ENCODE data around the gene ITPRID2.

The ITPRID2 gene

GRCh38 chr2:181937473-181937872 is 45.9 kb downstream of the ITPRID2 start:
- Histone ChIP-seq H3K36me3 (ENCODE audit: control insufficient read depth, insufficient read depth, low read length) (no peaks in the 10 kb centered on the region), H3K4me3 (ENCODE audit: low read depth, low read length) (no peak overlapping the region), H3K27me3 (ENCODE audit: control insufficient read depth, insufficient read depth, low read length) (no peaks in the 10 kb centered on the region), H3K9ac (ENCODE audit: low read depth, low read length) (no peak overlapping the region), H3K9me3 (ENCODE audit: control insufficient read depth, insufficient read depth, low read length) (no peaks in the 10 kb centered on the region), H3K4me1 (ENCODE audit: control insufficient read depth, insufficient read depth, low read length) (no peaks in the 10 kb centered on the region)

- H3K4me3 ChIP-seq (ENCODE audit: low read depth, low read length): no peak overlapping the region
- H3K4me1 ChIP-seq (ENCODE audit: control insufficient read depth, insufficient read depth, low read length): no peaks in the 10 kb centered on the region
- no peak overlapping the region for H3K9ac ChIP-seq (ENCODE audit: low read depth, low read length)
- H3K27me3 ChIP-seq (ENCODE audit: control insufficient read depth, insufficient read depth, low read length): no peaks in the 10 kb centered on the region
- H3K9me3 ChIP-seq (ENCODE audit: control insufficient read depth, insufficient read depth, low read length): no peaks in the 10 kb centered on the region
- H3K36me3 ChIP-seq (ENCODE audit: control insufficient read depth, insufficient read depth, low read length): no peaks in the 10 kb centered on the region
Measured at GRCh38 chr2:181943411-181944124, 52.0 kb downstream of the ITPRID2 start.

GRCh38 chr2:181944164-181944913 is 52.8 kb downstream of the ITPRID2 start:
- no peaks in the 10 kb centered on the region for H3K27me3 ChIP-seq (ENCODE audit: control insufficient read depth, insufficient read depth, low read length)
- no peaks in the 10 kb centered on the region for H3K36me3 ChIP-seq (ENCODE audit: control insufficient read depth, insufficient read depth, low read length)
- no peaks in the 10 kb centered on the region for H3K9me3 ChIP-seq (ENCODE audit: control insufficient read depth, insufficient read depth, low read length)
- H3K9ac ChIP-seq (ENCODE audit: low read depth, low read length): no peak overlapping the region
- no peak overlapping the region for H3K4me3 ChIP-seq (ENCODE audit: low read depth, low read length)
- H3K4me1 ChIP-seq (ENCODE audit: control insufficient read depth, insufficient read depth, low read length): no peaks in the 10 kb centered on the region

GRCh38 chr2:181944914-181945291 is 53.4 kb downstream of the ITPRID2 start:
- H3K4me3 ChIP-seq (ENCODE audit: low read depth, low read length): no peak overlapping the region
- no peaks in the 10 kb centered on the region for H3K27me3 ChIP-seq (ENCODE audit: control insufficient read depth, insufficient read depth, low read length)
- no peaks in the 10 kb centered on the region for H3K36me3 ChIP-seq (ENCODE audit: control insufficient read depth, insufficient read depth, low read length)
- no peak overlapping the region for H3K9ac ChIP-seq (ENCODE audit: low read depth, low read length)
- H3K9me3 ChIP-seq (ENCODE audit: control insufficient read depth, insufficient read depth, low read length): no peaks in the 10 kb centered on the region
- no peaks in the 10 kb centered on the region for H3K4me1 ChIP-seq (ENCODE audit: control insufficient read depth, insufficient read depth, low read length)

GRCh38 chr2:181946444-181947127 is 55.1 kb downstream of the ITPRID2 start:
- Histone ChIP-seq H3K9ac (ENCODE audit: low read depth, low read length) (no peak overlapping the region), H3K9me3 (ENCODE audit: control insufficient read depth, insufficient read depth, low read length) (no peaks in the 10 kb centered on the region), H3K4me1 (ENCODE audit: control insufficient read depth, insufficient read depth, low read length) (no peaks in the 10 kb centered on the region), H3K4me3 (ENCODE audit: low read depth, low read length) (no peak overlapping the region), H3K36me3 (ENCODE audit: control insufficient read depth, insufficient read depth, low read length) (no peaks in the 10 kb centered on the region), H3K27me3 (ENCODE audit: control insufficient read depth, insufficient read depth, low read length) (no peaks in the 10 kb centered on the region)

- H3K9me3 ChIP-seq (ENCODE audit: control insufficient read depth, insufficient read depth, low read length): no peaks in the 10 kb centered on the region
- H3K4me3 ChIP-seq (ENCODE audit: low read depth, low read length): no peak overlapping the region
- no peaks in the 10 kb centered on the region for H3K27me3 ChIP-seq (ENCODE audit: control insufficient read depth, insufficient read depth, low read length)
- no peaks in the 10 kb centered on the region for H3K4me1 ChIP-seq (ENCODE audit: control insufficient read depth, insufficient read depth, low read length)
- no peaks in the 10 kb centered on the region for H3K36me3 ChIP-seq (ENCODE audit: control insufficient read depth, insufficient read depth, low read length)
- no peak overlapping the region for H3K9ac ChIP-seq (ENCODE audit: low read depth, low read length)
Measured at GRCh38 chr2:181947273-181947672, 55.7 kb downstream of the ITPRID2 start.

GRCh38 chr2:181948227-181948626 is 56.7 kb downstream of the ITPRID2 start:
- Histone ChIP-seq H3K4me3 (ENCODE audit: low read depth, low read length) (no peak overlapping the region), H3K9me3 (ENCODE audit: control insufficient read depth, insufficient read depth, low read length) (no peaks in the 10 kb centered on the region), H3K27me3 (ENCODE audit: control insufficient read depth, insufficient read depth, low read length) (no peaks in the 10 kb centered on the region), H3K4me1 (ENCODE audit: control insufficient read depth, insufficient read depth, low read length) (no peaks in the 10 kb centered on the region), H3K9ac (ENCODE audit: low read depth, low read length) (no peak overlapping the region), H3K36me3 (ENCODE audit: control insufficient read depth, insufficient read depth, low read length) (no peaks in the 10 kb centered on the region)

GRCh38 chr2:181949047-181949446 is 57.5 kb downstream of the ITPRID2 start:
- no peak overlapping the region for H3K4me3 ChIP-seq (ENCODE audit: low read depth, low read length)
- H3K9ac ChIP-seq (ENCODE audit: low read depth, low read length): no peak overlapping the region
- H3K27me3 ChIP-seq (ENCODE audit: control insufficient read depth, insufficient read depth, low read length): no peaks in the 10 kb centered on the region
- peaks cover 3% of the 10 kb centered on the region for H3K4me1 ChIP-seq (ENCODE audit: control insufficient read depth, insufficient read depth, low read length)
- H3K36me3 ChIP-seq (ENCODE audit: control insufficient read depth, insufficient read depth, low read length): no peaks in the 10 kb centered on the region
- H3K9me3 ChIP-seq (ENCODE audit: control insufficient read depth, insufficient read depth, low read length): no peaks in the 10 kb centered on the region

- Histone ChIP-seq H3K27me3 (ENCODE audit: control insufficient read depth, insufficient read depth, low read length) (no peaks in the 10 kb centered on the region), H3K36me3 (ENCODE audit: control insufficient read depth, insufficient read depth, low read length) (no peaks in the 10 kb centered on the region), H3K9me3 (ENCODE audit: control insufficient read depth, insufficient read depth, low read length) (no peaks in the 10 kb centered on the region), H3K9ac (ENCODE audit: low read depth, low read length) (no peak overlapping the region), H3K4me1 (ENCODE audit: control insufficient read depth, insufficient read depth, low read length) (peaks cover 3% of the 10 kb centered on the region), H3K4me3 (ENCODE audit: low read depth, low read length) (no peak overlapping the region)
Measured at GRCh38 chr2:181952404-181953226, 61.1 kb downstream of the ITPRID2 start.

- Histone ChIP-seq H3K9me3 (ENCODE audit: control insufficient read depth, insufficient read depth, low read length) (no peaks in the 10 kb centered on the region), H3K27me3 (ENCODE audit: control insufficient read depth, insufficient read depth, low read length) (no peaks in the 10 kb centered on the region), H3K4me3 (ENCODE audit: low read depth, low read length) (no peak overlapping the region), H3K36me3 (ENCODE audit: control insufficient read depth, insufficient read depth, low read length) (no peaks in the 10 kb centered on the region), H3K4me1 (ENCODE audit: control insufficient read depth, insufficient read depth, low read length) (peaks cover 3% of the 10 kb centered on the region), H3K9ac (ENCODE audit: low read depth, low read length) (no peak overlapping the region)
Measured at GRCh38 chr2:181953881-181954537, 62.5 kb downstream of the ITPRID2 start.

- Histone ChIP-seq H3K4me1 (ENCODE audit: control insufficient read depth, insufficient read depth, low read length) (peaks cover 3% of the 10 kb centered on the region), H3K9me3 (ENCODE audit: control insufficient read depth, insufficient read depth, low read length) (no peaks in the 10 kb centered on the region), H3K4me3 (ENCODE audit: low read depth, low read length) (no peak overlapping the region), H3K9ac (ENCODE audit: low read depth, low read length) (no peak overlapping the region), H3K36me3 (ENCODE audit: control insufficient read depth, insufficient read depth, low read length) (no peaks in the 10 kb centered on the region), H3K27me3 (ENCODE audit: control insufficient read depth, insufficient read depth, low read length) (no peaks in the 10 kb centered on the region)
Measured at GRCh38 chr2:181954538-181954883, 63.0 kb downstream of the ITPRID2 start.

Data from iPS-15b (cell line).